Epithelial cell of esophagus (primary cell): ENCODE data around the gene PEAK3.

Source experiments
- DNase-seq: peaks from one replicate; pipeline ENCODE4 v3.0.0; 2010; ENCODE audit warnings: low read depth
- H3K4me3 ChIP-seq: 2 replicates; pipeline ENCODE4 v1.5.1; 2011; ENCODE audit warnings: mild to moderate bottlenecking, low read length, control low read depth
- TF ChIP-seq, protein P1 (sequence below): IDR thresholded peaks from 2 replicates; pipeline ENCODE4 v1.5.1; 2011; ENCODE audit warnings: low read depth, mild to moderate bottlenecking, low read length, control low read depth, inconsistent platforms; ENCODE audit not compliant: insufficient read depth; ENCODE audit errors: missing control alignments

Gene PEAK3

GRCh38 chr19:2243274-2244124, 38.5 kb downstream of the PEAK3 start:
- TF ChIP-seq, protein P1, sequence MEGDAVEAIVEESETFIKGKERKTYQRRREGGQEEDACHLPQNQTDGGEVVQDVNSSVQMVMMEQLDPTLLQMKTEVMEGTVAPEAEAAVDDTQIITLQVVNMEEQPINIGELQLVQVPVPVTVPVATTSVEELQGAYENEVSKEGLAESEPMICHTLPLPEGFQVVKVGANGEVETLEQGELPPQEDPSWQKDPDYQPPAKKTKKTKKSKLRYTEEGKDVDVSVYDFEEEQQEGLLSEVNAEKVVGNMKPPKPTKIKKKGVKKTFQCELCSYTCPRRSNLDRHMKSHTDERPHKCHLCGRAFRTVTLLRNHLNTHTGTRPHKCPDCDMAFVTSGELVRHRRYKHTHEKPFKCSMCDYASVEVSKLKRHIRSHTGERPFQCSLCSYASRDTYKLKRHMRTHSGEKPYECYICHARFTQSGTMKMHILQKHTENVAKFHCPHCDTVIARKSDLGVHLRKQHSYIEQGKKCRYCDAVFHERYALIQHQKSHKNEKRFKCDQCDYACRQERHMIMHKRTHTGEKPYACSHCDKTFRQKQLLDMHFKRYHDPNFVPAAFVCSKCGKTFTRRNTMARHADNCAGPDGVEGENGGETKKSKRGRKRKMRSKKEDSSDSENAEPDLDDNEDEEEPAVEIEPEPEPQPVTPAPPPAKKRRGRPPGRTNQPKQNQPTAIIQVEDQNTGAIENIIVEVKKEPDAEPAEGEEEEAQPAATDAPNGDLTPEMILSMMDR: no peak
- DNase-seq: no peak

DNA sequence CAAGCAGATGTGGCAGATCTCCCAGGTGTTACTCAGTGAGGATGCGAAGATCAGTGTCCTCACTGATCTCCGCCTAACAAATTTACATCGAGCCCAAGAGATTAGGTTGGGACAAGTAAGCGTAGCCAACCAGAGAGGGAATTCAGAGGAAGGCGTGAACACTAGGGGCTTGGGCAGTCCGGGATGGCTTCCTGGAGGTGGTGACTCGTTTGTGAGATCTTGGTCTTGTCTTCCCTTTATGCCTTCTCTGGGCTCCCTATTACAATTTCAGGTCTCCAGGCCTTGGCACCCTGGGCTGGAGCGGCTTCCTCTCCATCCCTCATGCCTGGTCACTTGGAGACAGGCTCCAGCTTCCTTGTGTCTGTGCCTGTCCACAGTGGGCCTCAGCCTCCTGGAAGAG, 39.2 kb downstream of the PEAK3 start:
- no peak overlapping the region for H3K4me3 ChIP-seq
- TF ChIP-seq, protein P1: no peak
- DNase-seq: no peak

More at GRCh38 chr19:2243274-2244124, 38.5 kb downstream of the PEAK3 start:
- no peak overlapping the region for H3K4me3 ChIP-seq

DNA sequence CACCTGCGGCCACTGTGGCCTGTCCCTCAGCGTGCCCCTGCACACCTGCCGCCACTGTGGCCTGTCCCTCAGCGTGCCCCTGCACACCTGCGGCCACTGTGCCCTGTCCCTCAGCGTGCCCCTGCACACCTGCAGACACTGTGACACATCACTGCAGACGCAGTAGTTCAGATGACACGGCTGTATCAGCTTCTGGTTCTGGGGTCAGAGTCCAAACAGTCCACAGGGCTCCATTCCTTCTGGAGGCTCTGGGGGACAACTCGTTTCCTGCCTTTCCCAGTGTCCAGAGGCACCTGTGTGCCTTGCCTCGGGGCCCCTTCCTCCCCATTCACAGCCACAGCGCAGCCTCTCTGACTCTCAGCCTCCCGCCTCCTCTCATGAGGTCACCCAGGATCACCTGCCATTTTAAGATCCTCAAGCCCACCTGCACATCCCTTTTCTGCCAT, 39.9 kb downstream of the PEAK3 start:
- TF ChIP-seq, protein P1: no peak
- DNase-seq: no peak
- H3K4me3 ChIP-seq: no peak overlapping the region

- peak; percentile 39 for DNase-seq
- H3K4me3 ChIP-seq: peak overlapping the region; percentile 43
- TF ChIP-seq, protein P1: no peak
These were observed 40.9 kb downstream of the PEAK3 start for GRCh38 chr19:2240881-2241760.

GRCh38 chr19:2239771-2240770, 41.9 kb downstream of the PEAK3 start:
- TF ChIP-seq, protein P1: no peak
- DNase-seq: no peak
- H3K4me3 ChIP-seq: peak overlapping the region; percentile 43

- peak overlapping the region; percentile 43 for H3K4me3 ChIP-seq
- DNase-seq: no peak
- TF ChIP-seq, protein P1: no peak
These were observed 42.8 kb downstream of the PEAK3 start for GRCh38 chr19:2239173-2239572.
